GM11168 (cell line): ENCODE measurements around the gene TMIGD3.

Source experiments
- in situ Hi-C: fragments of 300-500 bp; cut with MboI; formaldehyde crosslinking; loops from one replicate; pipeline ENCODE4 v1.12.0; 2022; ENCODE audit warnings: low sequenced_read_pairs; ENCODE audit not compliant: unreplicated experiment

TMIGD3 gene

GRCh38 chr1:111509997-111510375 is 6.6 kb upstream of the TMIGD3 start:
- in situ Hi-C loops, result loop anchor here (10.0 kb wide), 1 partner anchor 235 kb away; no protein-coding TSS in a partner anchor

GRCh38 chr1:111507411-111508201 is 4.2 kb upstream of the TMIGD3 start:
- in situ Hi-C loops, result loop anchor here (10.0 kb wide), 1 partner anchor 237 kb away; no protein-coding TSS in a partner anchor

GRCh38 chr1:111506561-111506960 is 3.1 kb upstream of the TMIGD3 start:
- in situ Hi-C loops, result loop anchor here (10.0 kb wide), 1 partner anchor 238 kb away; no protein-coding TSS in a partner anchor

DNA sequence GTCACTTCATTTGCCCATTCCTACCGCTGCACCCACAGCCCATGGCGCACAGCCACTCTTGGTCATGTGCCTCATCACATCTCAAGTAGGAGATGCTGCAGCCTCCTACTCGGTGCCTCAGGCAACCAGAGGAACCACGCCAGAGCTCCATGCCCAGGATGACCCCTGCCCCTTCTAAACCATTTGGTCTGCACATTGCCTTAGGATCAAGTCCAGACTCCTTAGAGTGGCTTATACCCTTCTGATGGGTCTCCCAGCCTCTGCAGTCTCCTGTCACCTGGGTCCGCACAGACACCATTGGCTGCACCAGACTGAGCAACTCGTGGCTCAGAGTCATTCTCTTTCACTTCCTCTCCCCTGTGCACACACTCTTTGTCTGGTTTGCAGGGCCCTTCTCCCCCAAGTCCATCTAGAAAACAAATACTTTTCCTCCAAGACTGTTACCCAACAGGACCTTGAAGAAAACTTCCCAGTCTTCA is 2.2 kb upstream of the TMIGD3 start:
- in situ Hi-C loops, result loop anchor here (10.0 kb wide), 1 partner anchor 239 kb away; no protein-coding TSS in a partner anchor

GRCh38 chr1:111504097-111504496 is 664 bp upstream of the TMIGD3 start:
- in situ Hi-C loops, result loop anchor here (10.0 kb wide), 1 partner anchor 241 kb away; no protein-coding TSS in a partner anchor

GRCh38 chr1:111501645-111502044 is 1.8 kb downstream of the TMIGD3 start:
- in situ Hi-C loops, result loop anchor here (10.0 kb wide), 1 partner anchor 243 kb away; no protein-coding TSS in a partner anchor

DNA sequence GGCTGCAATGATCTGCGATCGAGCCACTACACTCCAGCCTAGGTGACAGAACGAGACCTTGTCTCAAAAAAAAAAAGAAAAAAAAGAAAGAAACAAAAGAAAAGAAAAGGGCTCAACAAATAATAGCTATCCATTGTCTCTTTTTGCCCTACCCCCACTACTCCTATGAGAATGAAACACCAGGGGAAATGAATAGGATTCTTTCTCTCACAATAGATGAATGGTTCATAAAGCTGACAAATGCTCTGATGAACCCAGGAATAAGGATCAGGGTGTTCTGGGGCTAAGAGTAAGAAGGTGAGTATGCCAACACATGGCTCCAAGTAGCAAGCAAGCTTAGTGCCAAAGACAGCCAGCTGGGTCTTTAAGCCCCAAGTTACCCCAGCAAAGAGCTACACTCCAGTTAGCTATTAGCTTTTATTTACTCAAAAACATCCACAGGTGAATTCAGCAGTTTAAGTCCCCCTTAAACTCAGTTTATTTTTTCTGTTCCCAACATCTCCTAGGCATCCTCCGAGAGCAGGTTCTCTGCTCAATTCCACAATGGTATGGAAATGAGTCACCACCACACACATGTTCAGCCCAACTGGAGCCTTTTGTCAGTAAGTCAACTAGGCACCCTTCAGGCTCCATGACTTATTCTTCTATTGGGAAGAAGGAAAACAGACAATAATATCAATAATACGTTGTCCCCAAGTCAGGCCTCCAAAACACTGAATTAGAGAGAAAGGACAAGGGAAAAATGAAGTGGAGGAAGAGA is 4.2 kb downstream of the TMIGD3 start:
- in situ Hi-C loops, result no loop called here

DNA sequence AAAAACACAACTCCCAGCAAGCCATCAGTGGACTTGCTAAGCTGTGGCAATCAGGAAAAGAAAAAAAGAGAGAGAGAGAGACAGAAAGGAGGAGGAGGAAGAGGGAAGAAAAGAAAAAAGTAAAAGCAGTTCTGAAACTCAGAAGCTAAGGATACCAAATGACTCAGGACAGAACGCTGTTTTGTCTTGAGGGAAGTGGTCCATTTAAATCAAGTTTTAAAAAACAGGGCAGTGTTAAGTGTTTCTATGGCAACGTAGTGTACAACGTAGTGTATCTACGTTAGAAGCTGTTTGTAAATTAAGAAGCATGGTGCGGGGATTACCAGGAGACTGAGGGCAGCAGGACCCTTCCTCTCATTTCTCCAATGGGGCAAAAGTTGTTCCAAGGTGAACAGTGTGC is 5.8 kb downstream of the TMIGD3 start:
- in situ Hi-C loops, result no loop called here

- in situ Hi-C loops, result no loop called here
Observed at GRCh38 chr1:111496398-111496797, 7.0 kb downstream of the TMIGD3 start.

GRCh38 chr1:111491070-111491469 is 12.4 kb downstream of the TMIGD3 start:
- in situ Hi-C loops, result no loop called here

GRCh38 chr1:111490220-111490619 is 13.2 kb downstream of the TMIGD3 start:
- in situ Hi-C loops, result no loop called here

- in situ Hi-C loops, result no loop called here
Observed at GRCh38 chr1:111489604-111490003, 13.8 kb downstream of the TMIGD3 start.

GRCh38 chr1:111488669-111489068 is 14.8 kb downstream of the TMIGD3 start:
- in situ Hi-C loops, result no loop called here

- in situ Hi-C loops, result no loop called here
Observed at GRCh38 chr1:111487133-111487532, 16.3 kb downstream of the TMIGD3 start.

DNA sequence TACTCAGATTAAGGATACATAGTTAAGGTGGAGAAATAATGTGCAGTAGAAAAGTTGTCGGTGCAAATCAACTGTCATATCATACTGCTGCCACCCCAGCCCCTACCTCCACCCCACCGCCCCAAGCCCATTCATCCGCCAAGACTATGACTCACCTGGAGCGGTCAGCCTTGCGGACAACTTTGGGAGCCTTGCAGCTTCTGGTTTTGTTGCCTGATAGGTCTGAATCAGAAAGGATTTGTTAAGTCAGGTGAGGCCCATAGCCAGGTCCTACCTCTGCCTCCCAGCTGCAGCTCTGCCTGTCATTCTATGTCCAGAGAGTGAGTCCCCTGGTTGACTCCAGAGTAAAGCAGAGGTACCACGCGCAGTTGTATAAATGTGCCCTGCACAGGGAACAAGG is 17.0 kb downstream of the TMIGD3 start:
- in situ Hi-C loops, result no loop called here

DNA sequence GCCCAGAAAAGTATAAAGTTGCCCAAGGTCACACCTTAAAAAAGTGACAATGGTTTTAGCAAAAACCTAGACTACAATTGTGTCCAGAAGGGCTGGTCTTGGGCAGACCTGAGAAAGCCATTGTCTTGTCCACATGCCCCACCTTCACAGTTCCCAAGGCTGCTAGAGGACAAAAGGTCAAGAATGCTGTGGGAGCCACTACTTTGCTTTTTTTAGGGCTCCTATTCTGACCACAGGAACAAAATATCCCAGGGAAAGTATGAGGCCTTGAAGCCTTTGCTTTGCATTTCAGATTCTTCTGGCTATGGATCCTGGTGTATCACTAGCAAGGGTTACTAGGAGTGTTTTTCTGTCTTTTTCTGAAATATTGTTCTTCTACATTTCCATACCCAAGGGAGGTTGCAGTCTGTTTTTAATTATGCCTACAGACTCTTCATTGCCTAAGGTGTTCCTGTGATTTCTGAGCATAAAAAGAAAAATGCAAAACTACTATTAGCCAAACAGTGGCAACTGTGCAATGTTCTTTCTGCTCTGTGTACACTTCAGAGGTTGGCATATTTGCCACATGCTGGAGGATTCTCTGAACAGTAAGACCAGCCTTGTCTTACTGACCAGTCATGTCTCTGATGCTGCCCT is 18.9 kb downstream of the TMIGD3 start:
- in situ Hi-C loops, result no loop called here

- in situ Hi-C loops, result no loop called here
Observed at GRCh38 chr1:111483876-111484275, 19.6 kb downstream of the TMIGD3 start.

DNA sequence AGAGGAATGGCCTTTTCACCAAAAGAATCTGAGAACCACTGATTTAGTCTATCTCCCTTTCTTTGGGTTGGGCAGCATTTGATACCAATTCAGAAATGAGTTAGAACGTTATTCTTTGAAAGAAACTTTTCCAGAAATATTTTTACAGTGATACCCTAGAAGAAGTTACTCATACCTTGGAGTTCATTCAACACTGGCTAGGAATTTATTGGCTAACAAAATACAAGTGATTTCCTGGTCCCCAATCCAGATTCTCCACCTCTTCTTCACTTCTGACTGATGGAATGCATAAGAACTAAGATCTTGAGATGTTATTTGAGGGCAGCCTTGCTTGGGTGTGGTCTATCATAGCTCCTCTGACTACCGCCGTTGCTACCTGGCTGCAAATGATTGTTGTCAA is 20.3 kb downstream of the TMIGD3 start:
- in situ Hi-C loops, result no loop called here

- in situ Hi-C loops, result no loop called here
Observed at GRCh38 chr1:111481387-111482221, 21.8 kb downstream of the TMIGD3 start.

DNA sequence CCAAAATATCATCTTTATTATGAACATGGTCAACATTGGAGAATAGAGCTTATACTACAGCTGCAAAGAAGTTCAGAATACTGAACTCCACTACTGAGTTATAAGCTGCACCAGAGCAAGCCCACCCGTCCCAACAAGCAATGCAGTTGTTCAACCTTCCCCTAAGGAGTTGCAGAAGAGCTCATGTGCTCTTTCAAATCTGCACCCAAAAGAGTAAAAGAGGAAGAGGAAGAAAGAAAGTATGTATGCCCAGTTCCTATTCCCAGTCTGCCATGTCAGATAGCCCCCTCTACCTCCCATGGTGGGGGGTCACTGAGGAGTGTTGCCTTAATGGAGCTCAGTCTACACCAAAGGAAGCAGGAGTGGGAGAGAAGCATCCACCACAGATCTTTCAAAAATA is 22.8 kb downstream of the TMIGD3 start:
- in situ Hi-C loops, result no loop called here
